ENCODE data around the gene ACSM6. TPM values are rescaled to one million over a fixed set of nuclear protein-coding genes. Genes with fewer than 3 reads are reported as not detected.

ACSM6 gene
- total RNA-seq, 4 donors from 2014 or later = not detected

GRCh38 chr10:95217476-95217875 lies 23.4 kb downstream of the ACSM6 start:
- TF ChIP-seq CTCF (IDR thresholded peaks at IDR 0.05; ENCODE audit: low read depth) = no peak

DNA sequence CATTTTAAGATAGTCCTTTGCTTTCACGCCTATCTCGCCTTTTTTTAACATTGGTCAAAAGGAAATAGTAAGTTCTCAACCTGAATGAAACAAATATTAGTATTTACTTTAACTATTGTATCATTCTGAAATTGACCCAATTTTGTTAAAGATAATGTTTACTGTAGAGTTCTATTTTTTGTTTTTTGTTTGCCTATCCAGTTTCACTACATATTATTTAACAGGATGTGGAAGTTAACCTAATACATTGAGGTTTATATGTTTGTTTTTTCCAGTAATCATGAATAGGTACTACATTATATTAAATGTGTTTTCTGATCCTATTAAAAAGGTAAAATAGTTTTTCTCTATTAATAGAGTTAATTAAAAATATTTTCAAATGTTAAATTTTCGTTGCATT lies 26.5 kb downstream of the ACSM6 start:
- TF ChIP-seq CTCF (IDR thresholded peaks at IDR 0.05; ENCODE audit: low read depth) = no peak

- TF ChIP-seq CTCF (IDR thresholded peaks at IDR 0.05; ENCODE audit: low read depth) = no peak
Observed at GRCh38 chr10:95221124-95221523, 27.1 kb downstream of the ACSM6 start.

GRCh38 chr10:95225136-95225535 lies 31.1 kb downstream of the ACSM6 start:
- TF ChIP-seq CTCF (IDR thresholded peaks at IDR 0.05; ENCODE audit: low read depth) = no peak

- no peak for TF ChIP-seq CTCF (IDR thresholded peaks at IDR 0.05; ENCODE audit: low read depth)
Observed at GRCh38 chr10:95229724-95230627, 35.9 kb downstream of the ACSM6 start.

DNA sequence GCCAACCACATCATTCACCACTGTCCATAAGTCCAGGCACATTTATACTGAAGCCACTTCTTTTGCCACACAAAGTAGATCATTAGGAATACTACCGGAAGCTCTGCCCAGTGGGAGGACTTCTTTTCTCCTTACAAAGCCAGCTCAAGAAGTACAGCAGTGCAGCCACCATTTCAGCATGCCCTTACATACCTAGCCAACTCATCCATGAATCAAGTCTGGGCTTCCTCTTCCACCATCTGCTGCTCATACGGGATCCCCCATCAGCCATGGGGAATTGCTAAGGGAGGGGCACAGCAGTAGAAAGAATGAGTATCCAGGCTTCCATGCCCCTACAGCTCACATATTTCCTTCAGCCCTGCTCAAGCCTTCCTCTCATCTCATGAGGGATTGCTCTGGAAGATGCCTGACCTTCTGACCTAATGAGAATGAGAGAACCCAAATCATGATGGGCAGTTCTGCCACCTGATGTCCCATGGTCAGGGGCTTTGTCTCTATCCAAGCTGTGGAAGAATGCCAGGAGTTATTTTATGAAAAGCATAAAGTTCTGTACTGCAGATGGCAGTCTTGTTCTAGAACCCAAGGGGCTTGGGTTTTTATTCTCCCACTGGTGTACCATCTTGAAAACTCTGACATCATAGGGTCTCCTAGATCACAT lies 39.5 kb downstream of the ACSM6 start:
- no peak for TF ChIP-seq CTCF (IDR thresholded peaks at IDR 0.05; ENCODE audit: low read depth)

- TF ChIP-seq CTCF (IDR thresholded peaks at IDR 0.05; ENCODE audit: low read depth) = no peak
Observed at GRCh38 chr10:95234951-95235350, 40.9 kb downstream of the ACSM6 start.

Data from subcutaneous adipose tissue (tissue), 4 donors.